Activated CD8-positive, alpha-beta memory T cell treated with anti-CD3 and anti-CD28 coated beads, Interleukin-2, amount 50 U/mL, for 1 hour (primary cell): ENCODE results near the gene EXOC3L4.

ENCODE experiments used
- DNase-seq: peaks from one replicate; pipeline ENCODE4 v3.0.0-alpha.2; 2020; ENCODE audit errors: extremely low read depth

The EXOC3L4 gene

DNA sequence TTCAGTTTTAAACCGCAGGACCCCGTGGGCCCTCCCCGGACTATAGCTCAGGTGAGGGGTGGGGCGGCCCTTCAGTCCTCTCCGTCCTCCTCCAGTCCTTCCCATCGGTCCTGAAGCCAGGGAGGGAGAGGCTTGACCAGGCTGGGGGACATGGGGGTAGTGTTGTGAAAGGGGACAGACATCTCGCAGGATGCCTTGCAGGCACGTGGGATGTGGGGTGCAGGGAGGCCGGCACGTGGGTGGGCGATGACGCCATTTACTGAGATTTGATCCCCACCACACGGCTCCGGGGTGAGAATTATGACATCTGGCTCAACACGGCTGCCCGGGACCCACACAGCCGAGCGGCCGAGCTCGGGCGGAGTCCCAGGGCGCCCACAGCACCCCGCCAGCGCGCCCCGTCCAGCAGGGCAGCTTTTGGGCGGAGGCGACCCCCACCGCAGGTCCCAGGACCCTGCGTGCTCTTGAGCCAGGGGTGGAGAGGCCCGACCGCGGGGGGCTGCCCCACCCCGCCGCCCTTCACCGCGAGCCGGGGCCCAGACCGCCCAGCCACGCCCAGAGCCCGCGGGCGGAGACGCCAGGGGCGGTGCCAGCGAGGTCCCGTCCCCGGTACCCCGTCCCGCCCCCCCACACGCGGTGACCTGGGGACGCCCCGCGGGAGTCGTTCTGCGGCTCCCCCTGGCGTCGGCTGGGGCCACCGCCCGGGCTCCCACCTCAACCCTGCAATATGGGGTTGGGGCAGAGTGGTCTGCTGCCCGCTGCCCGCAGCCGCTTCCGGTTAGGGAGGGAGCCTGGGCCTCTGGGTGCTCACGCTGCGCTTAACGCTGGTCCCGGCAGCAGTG, 3.3 kb upstream of the EXOC3L4 start:
- no peak for DNase-seq

DNA sequence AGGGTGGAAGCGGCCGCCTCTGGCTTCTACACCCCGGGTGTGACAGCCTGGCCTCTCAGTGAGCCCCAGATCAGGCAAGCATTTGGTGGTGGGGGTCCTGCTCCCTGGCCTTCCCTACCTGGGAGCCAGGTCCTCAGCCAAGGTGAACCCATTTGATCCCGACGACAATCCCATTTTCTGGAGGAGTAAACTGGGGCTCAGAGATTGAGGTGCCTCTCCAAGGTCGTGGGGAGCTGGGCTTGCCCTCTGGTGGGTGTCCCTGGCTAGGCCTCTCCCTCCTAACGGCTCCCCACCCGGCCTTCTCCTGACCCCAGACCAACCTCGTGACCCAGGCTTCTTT, 2.7 kb upstream of the EXOC3L4 start:
- DNase-seq, result no peak

DNA sequence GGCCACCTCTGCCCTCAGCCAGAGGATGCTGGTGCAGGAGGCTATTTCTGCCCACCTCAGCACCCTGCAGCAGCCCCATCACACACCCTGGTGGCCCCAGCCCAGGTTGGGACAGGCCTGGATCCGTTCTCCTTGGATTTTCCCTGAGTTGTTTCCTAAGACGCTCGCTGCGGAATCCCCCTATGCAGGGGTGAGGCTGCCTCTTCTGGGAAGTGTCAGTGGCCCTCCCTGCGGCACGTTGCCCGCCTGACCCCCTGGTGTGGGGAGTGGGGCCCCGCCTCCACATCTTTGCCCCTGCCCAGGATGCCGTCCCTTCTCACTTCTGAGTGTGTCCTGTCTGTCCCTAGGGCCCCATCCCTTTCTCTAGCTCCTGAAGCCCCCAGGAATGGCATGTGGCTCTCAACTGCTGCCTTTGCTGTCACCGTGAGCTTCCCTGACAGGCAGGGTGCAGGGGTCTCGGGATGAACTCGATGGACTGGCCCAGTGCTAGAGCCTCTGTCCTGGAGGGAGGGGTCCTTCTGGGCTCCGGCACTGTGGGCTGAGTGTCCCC, 594 bp upstream of the EXOC3L4 start:
- DNase-seq, result no peak

DNA sequence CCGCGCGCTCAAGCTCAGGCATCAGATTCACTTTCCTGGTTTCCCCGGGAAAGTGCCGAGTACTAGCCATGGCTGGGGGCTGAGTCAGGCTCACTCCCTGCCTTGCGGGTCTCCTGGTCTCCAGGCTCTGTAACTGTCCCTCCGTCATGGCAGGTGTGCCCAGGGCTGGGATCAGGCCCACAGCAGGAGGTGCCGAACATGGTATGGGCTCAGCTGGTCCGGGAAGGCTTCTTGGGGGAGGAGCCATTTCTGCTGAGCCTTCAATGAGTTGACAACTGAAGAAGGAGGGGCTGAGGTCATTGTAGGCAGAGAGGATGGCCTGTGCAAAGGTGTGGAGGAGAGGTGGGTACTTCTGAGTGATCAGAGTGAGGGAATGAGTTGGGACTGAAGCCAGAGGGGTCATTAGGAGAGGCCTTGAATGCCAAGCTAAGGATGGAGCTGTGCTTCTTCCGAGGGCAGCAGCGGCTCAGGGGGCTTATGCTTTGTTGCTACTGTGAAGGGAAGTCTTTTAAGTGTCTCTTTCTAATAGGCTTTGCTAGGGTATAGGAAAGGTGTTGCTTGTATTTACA, 769 bp downstream of the EXOC3L4 start:
- DNase-seq, result no peak

- no peak for DNase-seq
Measured at GRCh38 chr14:103096387-103096786, 1.9 kb downstream of the EXOC3L4 start.

GRCh38 chr14:103097244-103097993, 2.9 kb downstream of the EXOC3L4 start:
- no peak for DNase-seq

- DNase-seq, result no peak
Measured at GRCh38 chr14:103097994-103098957, 3.8 kb downstream of the EXOC3L4 start.

- no peak for DNase-seq
Measured at GRCh38 chr14:103099081-103099732, 4.7 kb downstream of the EXOC3L4 start.

GRCh38 chr14:103099733-103100280, 5.3 kb downstream of the EXOC3L4 start:
- DNase-seq, result no peak

GRCh38 chr14:103100281-103101121, 6.0 kb downstream of the EXOC3L4 start:
- DNase-seq, result no peak

DNA sequence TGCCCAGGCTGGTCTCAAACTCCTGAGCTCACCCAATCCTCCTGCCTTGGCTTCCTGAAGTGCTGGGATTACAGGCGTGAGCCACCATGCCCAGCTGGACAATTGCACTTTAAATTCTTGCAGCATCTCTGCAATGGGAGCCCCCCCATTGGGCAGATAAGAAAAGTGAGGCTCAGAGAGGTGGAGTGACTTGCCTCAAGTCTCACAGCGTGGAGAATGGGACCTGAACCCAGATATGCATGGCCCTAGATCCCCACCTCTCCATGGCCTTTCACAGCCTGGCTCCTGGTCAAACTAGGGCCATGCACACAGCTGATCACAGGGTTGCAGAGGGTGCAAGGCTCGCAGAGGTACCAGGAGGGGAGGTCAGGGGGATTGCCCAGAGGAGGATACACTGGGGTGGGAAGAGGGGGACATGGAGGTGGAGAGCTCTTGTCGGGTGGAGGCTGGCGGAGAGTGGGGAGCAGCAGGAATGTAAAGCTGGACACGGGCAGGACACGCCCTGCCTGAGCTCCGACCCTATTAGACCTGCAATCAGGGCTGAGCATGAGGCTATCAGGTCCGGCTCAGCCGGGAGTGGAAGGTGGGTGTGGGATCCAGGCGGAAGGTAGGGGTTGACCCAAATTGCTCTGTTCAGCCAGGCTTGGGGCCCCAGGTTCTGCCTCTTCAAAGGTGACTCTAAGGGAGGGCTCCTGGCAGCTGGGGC, 6.9 kb downstream of the EXOC3L4 start:
- DNase-seq, result no peak

DNA sequence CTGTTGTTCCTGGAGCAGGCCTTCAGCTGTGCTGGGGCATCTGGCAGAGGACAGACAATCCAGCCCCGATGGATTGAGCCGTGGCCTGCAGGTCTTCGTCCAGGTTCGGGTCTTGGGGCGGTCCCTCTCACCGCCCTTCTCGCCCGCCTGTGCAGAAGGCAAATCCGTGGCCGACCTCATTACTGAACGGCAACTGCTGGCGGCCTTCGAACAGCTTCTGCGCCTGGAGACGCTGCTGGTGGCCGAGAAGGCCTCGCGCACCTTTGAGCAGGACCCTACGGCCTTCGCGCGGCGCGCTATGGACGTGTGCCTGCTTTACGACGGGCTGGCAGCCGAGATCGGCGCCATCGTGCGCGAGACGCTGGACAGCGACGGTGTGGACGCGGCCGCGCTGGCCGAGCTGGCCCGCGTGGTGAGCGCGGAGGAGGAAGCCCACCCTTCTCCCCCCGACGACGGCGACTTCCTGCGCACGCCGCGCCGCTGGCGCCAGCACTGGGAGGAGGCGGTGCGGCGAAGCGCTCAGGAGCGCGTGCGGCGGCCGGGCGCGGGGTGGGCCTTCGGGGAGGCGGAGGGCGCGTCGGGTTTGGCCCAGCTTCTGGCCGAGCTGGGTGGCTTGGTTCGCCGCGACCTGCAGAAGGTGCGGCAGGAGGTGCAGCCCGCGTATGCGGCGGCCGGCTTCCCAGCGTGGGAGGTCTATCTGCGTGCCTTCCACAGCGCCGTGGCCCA, 7.6 kb downstream of the EXOC3L4 start:
- no peak for DNase-seq

GRCh38 chr14:103102689-103103260, 8.2 kb downstream of the EXOC3L4 start:
- no peak for DNase-seq

DNA sequence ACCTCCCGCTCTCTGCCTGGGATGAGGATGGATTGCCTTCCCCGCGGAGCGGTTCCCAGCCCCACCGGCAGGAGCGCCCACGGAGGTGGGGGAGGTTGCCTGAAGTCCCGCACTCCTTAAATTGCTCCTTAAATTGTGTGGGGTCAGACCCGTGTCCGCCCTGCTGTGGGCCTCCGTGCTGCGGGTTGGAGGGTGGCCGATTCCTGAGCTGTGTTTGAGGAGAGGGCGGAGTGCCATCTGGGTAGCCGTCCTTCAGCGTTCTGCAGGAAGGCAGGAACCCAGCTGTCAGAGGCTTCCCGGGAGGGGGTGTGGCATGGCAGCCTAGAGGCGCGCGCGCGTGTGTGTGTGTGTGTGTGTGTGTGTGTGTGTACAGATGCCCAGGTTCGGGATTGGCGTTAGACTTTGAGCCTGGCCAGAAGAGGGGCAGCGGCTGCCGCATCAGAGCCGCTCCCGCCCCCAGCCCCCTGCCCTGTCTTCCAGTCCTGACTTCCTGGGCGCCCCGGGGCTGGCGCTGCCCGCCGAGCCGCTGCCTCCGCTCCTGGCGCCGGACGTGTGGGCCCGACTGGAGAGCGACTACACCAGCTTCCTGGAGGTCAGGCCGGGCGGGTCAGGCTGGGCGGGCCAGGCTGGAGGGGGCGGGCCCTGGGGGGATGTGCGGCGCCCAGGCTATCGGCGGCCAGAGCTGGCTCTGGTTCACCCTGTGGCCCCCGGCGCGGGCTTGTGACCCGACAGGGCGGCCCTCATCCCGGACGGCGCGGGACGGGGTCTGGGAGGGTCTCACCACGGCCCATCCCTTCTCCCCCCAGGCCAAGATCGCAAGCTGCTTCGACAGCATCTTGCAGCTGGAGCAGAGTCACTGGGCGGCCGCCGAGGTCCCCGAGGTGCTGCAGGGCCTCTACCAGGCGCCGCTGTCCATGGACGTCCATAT, 9.2 kb downstream of the EXOC3L4 start:
- no peak for DNase-seq

DNA sequence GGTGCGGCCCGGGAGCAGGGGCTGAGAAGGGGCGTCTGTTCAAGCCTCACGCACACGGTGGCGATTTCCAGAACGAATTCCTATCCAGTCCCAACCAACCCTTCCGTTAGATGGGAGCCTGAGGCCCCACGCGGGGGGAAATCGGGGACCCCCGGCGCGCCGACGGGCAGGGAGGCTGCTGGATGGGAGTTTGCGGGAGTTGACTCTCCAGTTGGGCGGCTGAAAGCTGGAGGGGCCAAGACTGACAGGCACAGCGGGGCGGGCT, 9.8 kb downstream of the EXOC3L4 start:
- no peak for DNase-seq

DNA sequence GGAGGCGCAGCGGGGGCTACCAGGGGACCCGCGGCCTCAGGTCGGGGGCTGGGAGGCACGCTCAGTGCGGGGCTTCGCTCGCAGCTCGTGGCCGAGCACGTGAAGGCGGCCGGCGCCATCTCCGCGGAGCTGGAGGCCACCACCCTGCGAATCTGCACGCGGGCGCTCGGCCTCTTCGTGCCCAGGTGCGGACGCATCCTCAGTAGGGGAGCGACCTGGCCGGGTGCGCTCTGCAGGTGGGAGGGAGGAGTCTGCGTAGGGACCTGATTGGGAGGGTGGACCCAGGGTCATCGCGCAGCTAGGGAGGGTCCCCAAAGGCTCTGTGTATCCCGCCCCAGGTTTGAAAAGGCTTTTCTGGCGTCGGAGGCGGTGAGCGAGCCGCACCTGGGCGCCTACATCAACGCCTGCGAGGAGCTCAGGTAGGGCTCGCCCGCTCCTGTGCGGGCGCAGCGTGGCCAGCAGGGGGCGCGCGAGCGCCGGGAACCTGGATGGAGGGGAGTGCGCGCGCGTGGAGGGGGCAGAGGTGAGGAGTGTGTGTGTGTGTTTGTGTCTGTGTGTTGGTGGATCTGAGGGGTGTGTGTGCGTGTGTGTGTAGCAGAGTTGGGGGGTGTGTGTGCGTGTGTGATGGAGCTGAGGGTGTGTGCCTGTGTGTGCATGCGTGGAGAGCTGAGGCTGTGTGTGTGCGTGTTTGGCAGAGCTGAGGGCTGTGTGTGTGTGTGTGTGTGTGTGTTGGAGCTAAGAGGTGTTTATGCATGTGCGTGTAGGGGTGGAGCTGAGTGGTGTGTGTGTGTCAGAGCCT, 10.3 kb downstream of the EXOC3L4 start:
- peak; percentile 39 for DNase-seq
